GM21515 (cell line): ENCODE data around the gene GPR62.
"Not testable (repeated sequence)": the region's sequence is repeated elsewhere in the genome, so short reads cannot be mapped to it uniquely, and the experiment has no call there.

Source experiments
- ATAC-seq: cut with Tn5 transposase; IDR thresholded peaks from one replicate; pipeline ENCODE4 v1.9.1; 2021; ENCODE audit not compliant: unreplicated experiment

The GPR62 gene

GRCh38 chr3:51955175-51955892, at the start of gene GPR62:
TSS of gene GPR62 (plus strand) at chr3:51955381. CDS start at chr3:51955653, 272 bp downstream.
- ATAC-seq: no peak

- ATAC-seq: no peak
Observed at GRCh38 chr3:51908026-51908425, 47.2 kb upstream of the GPR62 start.

GRCh38 chr3:51916418-51916817, 38.8 kb upstream of the GPR62 start:
- no peak for ATAC-seq

GRCh38 chr3:51921081-51921578, 34.1 kb upstream of the GPR62 start:
- ATAC-seq: no peak

- ATAC-seq: no peak
Observed at GRCh38 chr3:51927061-51927977, 27.9 kb upstream of the GPR62 start.

GRCh38 chr3:51928438-51928837, 26.7 kb upstream of the GPR62 start:
- no peak for ATAC-seq

GRCh38 chr3:51928981-51929380, 26.2 kb upstream of the GPR62 start:
- not testable (repeated sequence) for ATAC-seq

GRCh38 chr3:51929420-51930003, 25.7 kb upstream of the GPR62 start:
- no peak for ATAC-seq

GRCh38 chr3:51930439-51930838, 24.7 kb upstream of the GPR62 start:
- ATAC-seq: no peak

GRCh38 chr3:51931756-51932155, 23.4 kb upstream of the GPR62 start:
- ATAC-seq: no peak

- no peak for ATAC-seq
Observed at GRCh38 chr3:51932471-51933370, 22.5 kb upstream of the GPR62 start.

- no peak for ATAC-seq
Observed at GRCh38 chr3:51933471-51934138, 21.6 kb upstream of the GPR62 start.

- ATAC-seq: no peak
Observed at GRCh38 chr3:51934139-51934850, 20.9 kb upstream of the GPR62 start.

GRCh38 chr3:51934991-51935885, 19.9 kb upstream of the GPR62 start:
- ATAC-seq: no peak

GRCh38 chr3:51935886-51936755, 19.1 kb upstream of the GPR62 start:
- no peak for ATAC-seq

GRCh38 chr3:51937014-51937413, 18.2 kb upstream of the GPR62 start:
- ATAC-seq: no peak
